SK-N-SH (cell line): ENCODE measurements around the gene GHRHR. TPM values are rescaled to one million over a fixed set of nuclear protein-coding genes. Genes with fewer than 3 reads are reported as not detected.

ENCODE experiments used
- CTCF ChIA-PET: fragments of 300-600, 350-600 bp; formaldehyde crosslinking; extraction: SDS; loops from one replicate; lab custom pipeline; 2021; lab: Yijun Ruan, JAX
- POLR2A ChIA-PET: fragments of 350-600 bp; sonication (Branson Sonifier 250); formaldehyde crosslinking; extraction: SDS; loops from one replicate; lab custom pipeline; 2020; ENCODE audit warnings: antibody characterized with exemption, inconsistent platforms; lab: Yijun Ruan, JAX
- DNase-seq: peaks from one replicate; pipeline ENCODE4 v3.0.0; 2012
- H2AFZ ChIP-seq: fragments of 200-600 bp; sonication (generic); 2 replicates; pipeline ENCODE4 v1.8.1; 2016; ENCODE audit warnings: antibody characterized with exemption, mild to moderate bottlenecking, low read depth
- H3F3A ChIP-seq: fragments of 200-600 bp; sonication (generic); replicated peaks from 2 replicates; pipeline ENCODE3; 2016; ENCODE audit warnings: antibody characterized with exemption, mild to moderate bottlenecking; ENCODE audit not compliant: insufficient read depth
- H3K27ac ChIP-seq, 2 experiments: fragments of 200-500 bp in 1 of 2; fragments of 200-600 bp in 1 of 2; sonication (Bioruptor generic) in 1 of 2; sonication (generic), shearing (Covaris generic) in 1 of 2; 2 replicates each; pipeline versions ENCODE4 v1.5.1 to v1.6.1; 2014 to 2016; ENCODE audit warnings: low read depth in 2 of 2, inconsistent platforms in 1 of 2, low read length in 1 of 2, mild to moderate bottlenecking in 1 of 2, mixed read lengths in 1 of 2
- H3K27me3 ChIP-seq: fragments of 200-600 bp; sonication (generic), shearing (Covaris generic); 2 replicates; pipeline ENCODE4 v1.6.1; 2016; ENCODE audit warnings: mixed run types; ENCODE audit not compliant: insufficient read depth
- H3K36me3 ChIP-seq, 2 experiments: fragments of 200-500 bp in 1 of 2; fragments of 200-600 bp in 1 of 2; sonication (Bioruptor generic) in 1 of 2; sonication (generic) in 1 of 2; replicated peaks in 1 of 2; 2 replicates each; pipeline versions ENCODE3 to v1.5.1; 2014 to 2016; ENCODE audit warnings: low read length in 1 of 2, mild to moderate bottlenecking in 1 of 2; ENCODE audit not compliant: insufficient read depth in 2 of 2, control insufficient read depth in 1 of 2
- H3K4me1 ChIP-seq, 2 experiments: fragments of 200-500 bp in 1 of 2; fragments of 200-600 bp in 1 of 2; sonication (Bioruptor generic) in 1 of 2; sonication (generic), shearing (Covaris generic) in 1 of 2; 2 replicates each; pipeline versions ENCODE4 v1.5.1 to v1.6.1; 2014 to 2016; ENCODE audit warnings: low read depth in 1 of 2, low read length in 1 of 2, mixed run types in 1 of 2; ENCODE audit not compliant: insufficient read depth in 2 of 2, control insufficient read depth in 1 of 2
- H3K4me2 ChIP-seq: fragments of 200-600 bp; sonication (generic), shearing (Covaris generic); 2 replicates; pipeline ENCODE4 v1.6.1; 2017; ENCODE audit warnings: mixed run types
- H3K4me3 ChIP-seq, 2 experiments: fragments of 200-500 bp in 1 of 2; fragments of 200-600 bp in 1 of 2; sonication (Bioruptor generic) in 1 of 2; sonication (generic), shearing (Covaris generic) in 1 of 2; 2 replicates each; pipeline versions ENCODE4 v1.5.1 to v1.8.1; 2014 to 2016; ENCODE audit warnings: low read depth in 2 of 2, inconsistent platforms in 1 of 2, low read length in 1 of 2, mild to moderate bottlenecking in 1 of 2, mixed read lengths in 1 of 2, moderate library complexity in 1 of 2
- H3K79me2 ChIP-seq: fragments of 200-600 bp; sonication (generic); 2 replicates; pipeline ENCODE4 v1.8.1; 2017; ENCODE audit warnings: mild to moderate bottlenecking; ENCODE audit not compliant: insufficient read depth
- H3K9ac ChIP-seq: fragments of 200-600 bp; sonication (generic); 2 replicates; pipeline ENCODE4 v1.6.1; 2017; ENCODE audit warnings: mixed run types
- H3K9me2 ChIP-seq: fragments of 200-600 bp; sonication (generic); 2 replicates; pipeline ENCODE4 v1.6.1; 2017; ENCODE audit warnings: mixed run types
- H3K9me3 ChIP-seq: fragments of 200-600 bp; sonication (generic); 2 replicates; pipeline ENCODE4 v1.6.1; 2017; ENCODE audit warnings: mixed run types, mild to moderate bottlenecking, moderate library complexity
- H4K20me1 ChIP-seq: fragments of 200-600 bp; sonication (generic); 2 replicates; pipeline ENCODE4 v1.6.1; 2017; ENCODE audit warnings: mild to moderate bottlenecking, mixed run types; ENCODE audit not compliant: insufficient read depth
- CHD2 ChIP-seq: fragments of 150-350 bp; IDR thresholded peaks from 2 replicates; pipeline ENCODE4 v1.6.1; 2018; ENCODE audit warnings: low read length; ENCODE audit not compliant: partially characterized antibody
- ELF1 ChIP-seq: IDR thresholded peaks from 2 replicates; pipeline ENCODE4 v1.4.0; 2012
- EP300 ChIP-seq, 2 experiments: IDR thresholded peaks; 2 replicates each; pipeline versions ENCODE4 v1.4.0 to v1.6.1; 2012; ENCODE audit warnings: borderline replicate concordance in 1 of 2, low read depth in 1 of 2, low read length in 1 of 2
- EZH2phosphoT487 ChIP-seq: fragments of 200-600 bp; sonication (generic); IDR thresholded peaks from 2 replicates; pipeline ENCODE4 v1.6.1; 2017; ENCODE audit warnings: low read depth, mixed run types, mild to moderate bottlenecking, antibody characterized with exemption, moderate library complexity, borderline replicate concordance
- FOSL2 ChIP-seq: IDR thresholded peaks from 2 replicates; pipeline ENCODE4 v1.4.0; 2012; ENCODE audit warnings: low read depth, mild to moderate bottlenecking, moderate library complexity, borderline replicate concordance
- FOXJ3 ChIP-seq: sonication (generic); formaldehyde crosslinking; IDR thresholded peaks from 2 replicates; pipeline ENCODE4 v1.5.1; 2020; ENCODE audit warnings: mild to moderate bottlenecking, missing genetic modification reagents
- GABPA ChIP-seq: IDR thresholded peaks from 2 replicates; pipeline ENCODE4 v1.4.0; 2012; ENCODE audit warnings: low read depth, mild to moderate bottlenecking
- GATA2 ChIP-seq: sonication (generic); formaldehyde crosslinking; IDR thresholded peaks from 2 replicates; pipeline ENCODE4 v1.5.0; 2020; ENCODE audit warnings: mild to moderate bottlenecking, missing genetic modification reagents
- MEF2A ChIP-seq: IDR thresholded peaks from 2 replicates; pipeline ENCODE4 v1.4.0; 2012; ENCODE audit warnings: low read depth, borderline replicate concordance
- MXI1 ChIP-seq: IDR thresholded peaks from 2 replicates; pipeline ENCODE4 v1.6.1; 2012; ENCODE audit warnings: mild to moderate bottlenecking, low read depth, low read length, improper control_type of control experiment
- RCOR1 ChIP-seq: fragments of 150-350 bp; IDR thresholded peaks from 2 replicates; pipeline ENCODE4 v1.6.1; 2017; ENCODE audit warnings: antibody characterized with exemption, low read length
- RFX5 ChIP-seq: IDR thresholded peaks from 2 replicates; pipeline ENCODE4 v1.6.1; 2012; ENCODE audit warnings: mild to moderate bottlenecking, improper control_type of control experiment, low read length
- SIN3A ChIP-seq: IDR thresholded peaks from 2 replicates; pipeline ENCODE4 v1.6.1; 2012; ENCODE audit warnings: low read depth, mild to moderate bottlenecking, low read length, moderate library complexity, borderline replicate concordance
- TAF1 ChIP-seq: IDR thresholded peaks from 2 replicates; pipeline ENCODE4 v1.6.1; 2012; ENCODE audit warnings: low read depth, mild to moderate bottlenecking, low read length, moderate library complexity, borderline replicate concordance
- TEAD4 ChIP-seq: IDR thresholded peaks from 2 replicates; pipeline ENCODE4 v1.4.0; 2012; ENCODE audit warnings: mild to moderate bottlenecking, borderline replicate concordance; ENCODE audit not compliant: insufficient read depth
- YY1 ChIP-seq: IDR thresholded peaks from 2 replicates; pipeline ENCODE4 v1.4.0; 2012; ENCODE audit warnings: low read depth, mild to moderate bottlenecking
- WGBS: methylation state at CpG from one replicate; pipeline ENCODE4 v1.1.6; 2017; ENCODE audit warnings: low lambda C conversion rate; 5-methylcytosine and 5-hydroxymethylcytosine counted together
- polyA plus RNA-seq, 3 experiments: library from polyadenylated mRNA; depleted of rRNA; stranded (reverse); fragments of >200 nt; gene quantifications; 2 replicates each; pipeline ENCODE4 v1.2.3, GENCODE V29; 2012
- TF ChIP-seq, protein P1 (sequence below): fragments of 150-350 bp; IDR thresholded peaks from 2 replicates; pipeline ENCODE4 v1.6.1; 2016; ENCODE audit warnings: mild to moderate bottlenecking, low read depth, low read length
- TF ChIP-seq, protein P2 (sequence below): fragments of 200-600 bp; sonication (generic); IDR thresholded peaks from 2 replicates; pipeline ENCODE4 v1.6.1; 2017; ENCODE audit warnings: antibody characterized with exemption, mild to moderate bottlenecking, moderate library complexity
- TF ChIP-seq, protein P3 (sequence below): IDR thresholded peaks from 2 replicates; pipeline ENCODE4 v1.4.0; 2012; ENCODE audit warnings: low read depth
- TF ChIP-seq, protein P4 (sequence below): IDR thresholded peaks from 2 replicates; pipeline ENCODE4 v1.4.0; 2012; ENCODE audit warnings: low read depth, borderline replicate concordance

Gene GHRHR
- polyA plus RNA-seq, 1 of the 3 experiments (the other 2 are of a cell fraction), result not detected

DNA sequence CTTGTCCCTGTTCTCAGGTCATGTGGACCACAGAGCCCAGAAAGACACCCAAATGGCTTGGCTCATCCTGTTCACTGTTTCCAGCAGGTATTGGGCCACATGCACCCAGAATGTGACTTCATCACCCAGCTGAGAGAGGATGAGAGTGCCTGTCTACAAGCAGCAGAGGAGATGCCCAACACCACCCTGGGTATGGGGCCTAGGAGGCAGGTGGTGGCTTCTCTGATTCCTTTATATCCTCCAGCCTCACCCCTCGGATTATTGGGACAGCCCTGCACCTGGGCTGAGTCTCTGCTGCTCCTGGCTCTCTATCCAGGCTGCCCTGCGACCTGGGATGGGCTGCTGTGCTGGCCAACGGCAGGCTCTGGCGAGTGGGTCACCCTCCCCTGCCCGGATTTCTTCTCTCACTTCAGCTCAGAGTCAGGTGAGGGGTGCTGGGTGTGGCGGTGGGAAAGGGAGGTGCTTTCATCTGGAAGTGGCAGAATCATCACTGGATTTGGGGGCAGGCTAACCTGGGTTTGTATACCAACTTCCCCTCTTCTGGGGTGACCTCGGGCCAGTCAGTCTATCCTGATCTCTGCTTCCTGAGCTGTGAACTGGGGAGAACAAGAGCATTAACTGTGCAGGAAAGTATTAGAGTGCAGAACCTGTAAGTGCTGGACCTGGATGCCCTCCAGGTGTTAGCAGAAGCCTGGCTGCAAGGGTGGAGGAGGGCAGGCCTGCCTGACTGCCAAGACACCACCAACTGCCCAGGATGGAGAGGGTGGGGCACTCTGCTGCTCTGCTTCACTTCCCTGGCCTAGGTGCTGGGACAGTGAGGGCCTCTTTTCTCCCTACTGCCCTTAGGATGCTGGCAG lies 5.2 kb downstream of the GHRHR start:
- ChIA-PET POLR2A (no interaction called here), CTCF (interaction anchor here (0.9 to 31.8 kb wide), 6 partner anchors 8 to 168 kb away, joined by 3 to 1191 read pairs (median 48); no protein-coding TSS in a partner anchor)
- Histone ChIP-seq H3K36me3 (no peaks in the 10 kb centered on the region), H3F3A (no peaks in the 10 kb centered on the region), H3K4me3 (no peak overlapping the region), H3K4me2 (no peak overlapping the region), H4K20me1 (no peaks in the 10 kb centered on the region), H3K79me2 (no peaks in the 10 kb centered on the region), H3K27ac (no peak overlapping the region), H3K9ac (no peak overlapping the region), H3K27me3 (peaks cover 50% of the 10 kb centered on the region; the same call in 1 of the 2 replicates), H3K4me1 (no peaks in the 10 kb centered on the region; a peak in 1 of 4 replicates), H3K9me3 (no peaks in the 10 kb centered on the region), H2AFZ (no peak overlapping the region), H3K9me2 (no peaks in the 10 kb centered on the region)
- DNase-seq, result peak; percentile 8
- TF ChIP-seq FOSL2 (no peak), ELF1 (no peak), RCOR1 (no peak), FOXJ3 (CRISPR knock-in tag) (no peak), EP300 (IDR thresholded peaks at IDR 0.05; ENCODE audit: borderline replicate concordance in 1 of 2, low read depth in 1 of 2, low read length in 1 of 2) (no peak), GABPA (no peak), YY1 (no peak), TAF1 (no peak), CHD2 (no peak), TEAD4 (no peak), MEF2A (no peak), EZH2phosphoT487 (no peak), SIN3A (no peak), RFX5 (no peak), GATA2 (CRISPR knock-in tag) (no peak), MXI1 (no peak)
- TF ChIP-seq, protein P1, sequence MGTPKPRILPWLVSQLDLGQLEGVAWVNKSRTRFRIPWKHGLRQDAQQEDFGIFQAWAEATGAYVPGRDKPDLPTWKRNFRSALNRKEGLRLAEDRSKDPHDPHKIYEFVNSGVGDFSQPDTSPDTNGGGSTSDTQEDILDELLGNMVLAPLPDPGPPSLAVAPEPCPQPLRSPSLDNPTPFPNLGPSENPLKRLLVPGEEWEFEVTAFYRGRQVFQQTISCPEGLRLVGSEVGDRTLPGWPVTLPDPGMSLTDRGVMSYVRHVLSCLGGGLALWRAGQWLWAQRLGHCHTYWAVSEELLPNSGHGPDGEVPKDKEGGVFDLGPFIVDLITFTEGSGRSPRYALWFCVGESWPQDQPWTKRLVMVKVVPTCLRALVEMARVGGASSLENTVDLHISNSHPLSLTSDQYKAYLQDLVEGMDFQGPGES, result no peak
- TF ChIP-seq, protein P2, sequence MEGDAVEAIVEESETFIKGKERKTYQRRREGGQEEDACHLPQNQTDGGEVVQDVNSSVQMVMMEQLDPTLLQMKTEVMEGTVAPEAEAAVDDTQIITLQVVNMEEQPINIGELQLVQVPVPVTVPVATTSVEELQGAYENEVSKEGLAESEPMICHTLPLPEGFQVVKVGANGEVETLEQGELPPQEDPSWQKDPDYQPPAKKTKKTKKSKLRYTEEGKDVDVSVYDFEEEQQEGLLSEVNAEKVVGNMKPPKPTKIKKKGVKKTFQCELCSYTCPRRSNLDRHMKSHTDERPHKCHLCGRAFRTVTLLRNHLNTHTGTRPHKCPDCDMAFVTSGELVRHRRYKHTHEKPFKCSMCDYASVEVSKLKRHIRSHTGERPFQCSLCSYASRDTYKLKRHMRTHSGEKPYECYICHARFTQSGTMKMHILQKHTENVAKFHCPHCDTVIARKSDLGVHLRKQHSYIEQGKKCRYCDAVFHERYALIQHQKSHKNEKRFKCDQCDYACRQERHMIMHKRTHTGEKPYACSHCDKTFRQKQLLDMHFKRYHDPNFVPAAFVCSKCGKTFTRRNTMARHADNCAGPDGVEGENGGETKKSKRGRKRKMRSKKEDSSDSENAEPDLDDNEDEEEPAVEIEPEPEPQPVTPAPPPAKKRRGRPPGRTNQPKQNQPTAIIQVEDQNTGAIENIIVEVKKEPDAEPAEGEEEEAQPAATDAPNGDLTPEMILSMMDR, result no peak
- TF ChIP-seq, protein P3, sequence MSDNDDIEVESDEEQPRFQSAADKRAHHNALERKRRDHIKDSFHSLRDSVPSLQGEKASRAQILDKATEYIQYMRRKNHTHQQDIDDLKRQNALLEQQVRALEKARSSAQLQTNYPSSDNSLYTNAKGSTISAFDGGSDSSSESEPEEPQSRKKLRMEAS, result no peak
- TF ChIP-seq, protein P4, sequence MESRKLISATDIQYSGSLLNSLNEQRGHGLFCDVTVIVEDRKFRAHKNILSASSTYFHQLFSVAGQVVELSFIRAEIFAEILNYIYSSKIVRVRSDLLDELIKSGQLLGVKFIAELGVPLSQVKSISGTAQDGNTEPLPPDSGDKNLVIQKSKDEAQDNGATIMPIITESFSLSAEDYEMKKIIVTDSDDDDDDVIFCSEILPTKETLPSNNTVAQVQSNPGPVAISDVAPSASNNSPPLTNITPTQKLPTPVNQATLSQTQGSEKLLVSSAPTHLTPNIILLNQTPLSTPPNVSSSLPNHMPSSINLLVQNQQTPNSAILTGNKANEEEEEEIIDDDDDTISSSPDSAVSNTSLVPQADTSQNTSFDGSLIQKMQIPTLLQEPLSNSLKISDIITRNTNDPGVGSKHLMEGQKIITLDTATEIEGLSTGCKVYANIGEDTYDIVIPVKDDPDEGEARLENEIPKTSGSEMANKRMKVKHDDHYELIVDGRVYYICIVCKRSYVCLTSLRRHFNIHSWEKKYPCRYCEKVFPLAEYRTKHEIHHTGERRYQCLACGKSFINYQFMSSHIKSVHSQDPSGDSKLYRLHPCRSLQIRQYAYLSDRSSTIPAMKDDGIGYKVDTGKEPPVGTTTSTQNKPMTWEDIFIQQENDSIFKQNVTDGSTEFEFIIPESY, result no peak
- WGBS, result 39% methylated on average over 7 of the region's 7 CpGs
